OCI-LY1 (cell line): ENCODE data around the gene DSC2.

Experiments used
- H2AFZ ChIP-seq: fragments of 200-600 bp; sonication (generic), shearing (Covaris generic); 2 replicates; pipeline ENCODE4 v1.6.0; 2014; ENCODE audit warnings: antibody characterized with exemption, mild to moderate bottlenecking, low read length
- H3F3A ChIP-seq: fragments of 200-600 bp; sonication (generic), shearing (Covaris generic); 2 replicates; pipeline ENCODE4 v1.6.0; 2014; ENCODE audit warnings: mild to moderate bottlenecking, antibody characterized with exemption, low read length, moderate library complexity; ENCODE audit not compliant: insufficient read depth
- H3K27ac ChIP-seq: fragments of 200-600 bp; sonication (generic); 2 replicates; pipeline ENCODE4 v1.5.1; 2014; ENCODE audit warnings: low read length, mixed run types, mild to moderate bottlenecking, low read depth; ENCODE audit not compliant: poor library complexity, severe bottlenecking
- H3K27me3 ChIP-seq: fragments of 200-600 bp; sonication (generic); 2 replicates; pipeline ENCODE4 v1.6.0; 2014; ENCODE audit warnings: antibody characterized with exemption, mild to moderate bottlenecking, low read length, moderate library complexity; ENCODE audit not compliant: insufficient read depth
- H3K36me3 ChIP-seq: fragments of 200-600 bp; sonication (generic); 2 replicates; pipeline ENCODE4 v1.6.1; 2014; ENCODE audit warnings: mild to moderate bottlenecking, antibody characterized with exemption, low read length, moderate library complexity, mixed read lengths; ENCODE audit not compliant: insufficient read depth
- H3K4me1 ChIP-seq: fragments of 200-600 bp; sonication (generic); 2 replicates; pipeline ENCODE4 v1.5.1; 2014; ENCODE audit warnings: mild to moderate bottlenecking, low read length, moderate library complexity; ENCODE audit not compliant: insufficient read depth, severe bottlenecking
- H3K4me2 ChIP-seq: fragments of 200-600 bp; sonication (generic), shearing (Covaris generic); 2 replicates; pipeline ENCODE4 v1.6.1; 2014; ENCODE audit warnings: low read length
- H3K4me3 ChIP-seq: fragments of 200-600 bp; sonication (generic); 2 replicates; pipeline ENCODE4 v1.5.1; 2014; ENCODE audit warnings: low read length, low read depth, mild to moderate bottlenecking, mixed read lengths; ENCODE audit not compliant: poor library complexity, severe bottlenecking
- H3K79me2 ChIP-seq: fragments of 200-600 bp; shearing (Covaris generic); 2 replicates; pipeline ENCODE4 v1.6.1; 2016; ENCODE audit warnings: mixed run types, low read length, mixed read lengths; ENCODE audit not compliant: insufficient read depth
- H3K9ac ChIP-seq: fragments of 200-600 bp; sonication (generic), shearing (Covaris generic); 2 replicates; pipeline ENCODE4 v1.6.1; 2014; ENCODE audit warnings: mild to moderate bottlenecking, low read length, mixed read lengths
- H3K9me2 ChIP-seq: fragments of 200-600 bp; sonication (generic), shearing (Covaris generic); 2 replicates; pipeline ENCODE4 v1.6.1; 2014; ENCODE audit warnings: low read depth, mild to moderate bottlenecking, low read length, mixed read lengths
- H3K9me3 ChIP-seq: fragments of 200-600 bp; shearing (Covaris generic); 2 replicates; pipeline ENCODE4 v1.6.1; 2014; ENCODE audit warnings: low read length, mixed read lengths
- H4K20me1 ChIP-seq: fragments of 200-600 bp; sonication (generic), shearing (Covaris generic); 2 replicates; pipeline ENCODE4 v1.6.0; 2016; ENCODE audit warnings: mild to moderate bottlenecking, low read length; ENCODE audit not compliant: insufficient read depth
- CTCF ChIP-seq: fragments of 200-600 bp; sonication (generic), shearing (Covaris generic); IDR thresholded peaks from 2 replicates; pipeline ENCODE4 v1.5.1; 2017; ENCODE audit warnings: mild to moderate bottlenecking, antibody characterized with exemption, low read length, moderate library complexity, mixed read lengths
- EZH2 ChIP-seq: fragments of 200-600 bp; sonication (generic), shearing (Covaris generic); IDR thresholded peaks from 2 replicates; pipeline ENCODE4 v1.8.0; 2017; ENCODE audit warnings: borderline replicate concordance, mixed run types, mild to moderate bottlenecking, antibody characterized with exemption, low read length, moderate library complexity, mixed read lengths

The DSC2 gene

GRCh38 chr18:31088532-31088931 is 13.7 kb downstream of the DSC2 start:
- Histone ChIP-seq H2AFZ (no peak overlapping the region), H3K27me3 (no peaks in the 10 kb centered on the region), H3K36me3 (no peaks in the 10 kb centered on the region), H3K79me2 (no peaks in the 10 kb centered on the region), H3K9me2 (no peaks in the 10 kb centered on the region), H3K9ac (no peak overlapping the region), H3K4me1 (no peaks in the 10 kb centered on the region), H3K4me3 (no peak overlapping the region), H3K27ac (no peak overlapping the region), H4K20me1 (no peaks in the 10 kb centered on the region), H3F3A (no peaks in the 10 kb centered on the region), H3K4me2 (no peak overlapping the region), H3K9me3 (no peaks in the 10 kb centered on the region)
- TF ChIP-seq CTCF (no peak), EZH2 (no peak)

GRCh38 chr18:31079973-31080372 is 22.2 kb downstream of the DSC2 start:
- no peak overlapping the region for H3K4me3 ChIP-seq
- no peak overlapping the region for H3K4me2 ChIP-seq
- H3K27ac ChIP-seq = no peak overlapping the region
- no peak overlapping the region for H3K9ac ChIP-seq
- H3K4me1 ChIP-seq = no peaks in the 10 kb centered on the region
- H3K27me3 ChIP-seq = no peaks in the 10 kb centered on the region
- no peaks in the 10 kb centered on the region for H3K36me3 ChIP-seq
- H4K20me1 ChIP-seq = no peaks in the 10 kb centered on the region
- no peaks in the 10 kb centered on the region for H3F3A ChIP-seq
- H2AFZ ChIP-seq = no peak overlapping the region
- H3K79me2 ChIP-seq = no peaks in the 10 kb centered on the region
- TF ChIP-seq EZH2 = no peak
- TF ChIP-seq CTCF = no peak
- no peaks in the 10 kb centered on the region for H3K9me2 ChIP-seq
- no peaks in the 10 kb centered on the region for H3K9me3 ChIP-seq

- Histone ChIP-seq H3K9me3 (no peaks in the 10 kb centered on the region), H3K27ac (no peak overlapping the region), H4K20me1 (no peaks in the 10 kb centered on the region), H3K9ac (no peak overlapping the region), H3K79me2 (no peaks in the 10 kb centered on the region), H3K9me2 (no peaks in the 10 kb centered on the region), H3F3A (no peaks in the 10 kb centered on the region), H2AFZ (no peak overlapping the region), H3K36me3 (no peaks in the 10 kb centered on the region), H3K27me3 (no peaks in the 10 kb centered on the region), H3K4me2 (no peak overlapping the region), H3K4me3 (no peak overlapping the region), H3K4me1 (no peaks in the 10 kb centered on the region)
- no peak for TF ChIP-seq CTCF
- TF ChIP-seq EZH2 = no peak
These were observed 24.3 kb downstream of the DSC2 start for GRCh38 chr18:31077878-31078277.
